Measurements from ENCODE around the gene CD274. TPM values are rescaled to one million over a fixed set of nuclear protein-coding genes. Genes with fewer than 3 reads are reported as not detected.

Gene CD274
- polyA plus RNA-seq, 5 donors: 0.71 to 1.4 (median 1.2) TPM

Other genes starting within 250 kb of the CD274 start
- not detected for gene INSL4, start 219.1 kb upstream of the CD274 start, polyA plus RNA-seq (ENCODE audit: insufficient read depth in 1 of 5, insufficient read length in 5 of 5, low replicate concordance in 1 of 5)
- 1 to 10 TPM; 1.9 to 3.2 (median 2.3) TPM for gene RLN2, start 145.8 kb upstream of the CD274 start, polyA plus RNA-seq (ENCODE audit: insufficient read depth in 1 of 5, insufficient read length in 5 of 5, low replicate concordance in 1 of 5)
- under 1 TPM in 4 of 5 donors, not detected in 1; 0.36 to 0.77 (median 0.56) TPM for gene RLN1, start 110.7 kb upstream of the CD274 start, polyA plus RNA-seq (ENCODE audit: insufficient read depth in 1 of 5, insufficient read length in 5 of 5, low replicate concordance in 1 of 5)
- 10 to 100 TPM; 18.8 to 26.4 (median 23.1) TPM for gene PLGRKT, start 12.6 kb upstream of the CD274 start, polyA plus RNA-seq (ENCODE audit: insufficient read depth in 1 of 5, insufficient read length in 5 of 5, low replicate concordance in 1 of 5)
- under 1 TPM; 0.12 to 0.34 (median 0.17) TPM for gene PDCD1LG2, start 60.0 kb downstream of the CD274 start, polyA plus RNA-seq (ENCODE audit: insufficient read depth in 1 of 5, insufficient read length in 5 of 5, low replicate concordance in 1 of 5)
- gene RIC1, start 178.6 kb downstream of the CD274 start, polyA plus RNA-seq (ENCODE audit: insufficient read depth in 1 of 5, insufficient read length in 5 of 5, low replicate concordance in 1 of 5): 10 to 100 TPM; 23.4 to 33.6 (median 31.2) TPM

Measured in right lung (tissue), 5 donors.